ENCODE data around the gene TOLLIP. TPM values are rescaled to one million over a fixed set of nuclear protein-coding genes. Genes with fewer than 3 reads are reported as not detected.

TOLLIP gene
- total and polyA plus RNA-seq, 2 of the 8 experiments (the other 6 are each of a cell fraction or from before 2014, with no cell fraction given), result 23.7 to 34.7 TPM

DNA sequence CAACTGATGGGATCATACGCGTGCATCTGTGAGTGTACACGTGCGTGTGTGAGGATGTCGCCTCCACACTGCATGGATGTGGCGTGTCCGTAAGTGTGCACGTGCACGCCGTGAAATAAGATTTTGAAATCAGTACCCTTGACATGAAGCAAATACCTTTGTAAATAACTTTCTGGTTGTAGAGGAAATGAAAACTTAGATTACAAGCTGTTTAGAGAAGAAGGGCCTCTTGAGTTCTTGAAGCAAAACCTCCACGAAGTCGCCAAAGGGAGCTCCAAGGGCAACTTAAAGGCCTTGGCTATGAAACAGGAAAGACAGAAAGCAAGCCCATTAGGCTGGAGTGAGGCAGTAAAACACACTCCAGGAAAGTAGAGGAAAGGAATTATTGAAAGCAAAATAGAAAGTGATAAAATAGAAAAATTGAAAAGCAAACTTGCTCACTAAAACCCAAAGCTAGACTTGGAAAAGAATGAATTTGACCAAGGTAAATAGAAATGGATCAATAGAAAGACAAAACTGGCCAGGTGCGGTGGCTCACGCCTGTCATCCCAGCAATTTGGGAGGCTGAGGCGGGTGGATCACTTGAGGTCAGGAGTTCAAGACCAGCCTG lies 29.7 kb upstream of the TOLLIP start (continued):
- TF ChIP-seq, protein P1, sequence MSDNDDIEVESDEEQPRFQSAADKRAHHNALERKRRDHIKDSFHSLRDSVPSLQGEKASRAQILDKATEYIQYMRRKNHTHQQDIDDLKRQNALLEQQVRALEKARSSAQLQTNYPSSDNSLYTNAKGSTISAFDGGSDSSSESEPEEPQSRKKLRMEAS (IDR thresholded peaks at IDR 0.05), result no peak
- no peak for TF ChIP-seq CTBP2 (IDR thresholded peaks at IDR 0.05; ENCODE audit: borderline replicate concordance, insufficient read depth, insufficient read length, low read length)
